Stimulated activated CD8-positive, alpha-beta memory T cell treated with anti-CD3 and anti-CD28 coated beads, Interleukin-12 subunit alpha, Interleukin-12 subunit beta, amount 100 ng/mL, for 1 hour (primary cell): Measurements from ENCODE around the gene NPTX1.
"Not testable (repeated sequence)": the region's sequence is repeated elsewhere in the genome, so short reads cannot be mapped to it uniquely, and the experiment has no call there.

Source experiments
- DNase-seq: peaks from one replicate; pipeline ENCODE4 v3.0.0-alpha.2; 2020; ENCODE audit warnings: low read depth

The NPTX1 gene, protein sequence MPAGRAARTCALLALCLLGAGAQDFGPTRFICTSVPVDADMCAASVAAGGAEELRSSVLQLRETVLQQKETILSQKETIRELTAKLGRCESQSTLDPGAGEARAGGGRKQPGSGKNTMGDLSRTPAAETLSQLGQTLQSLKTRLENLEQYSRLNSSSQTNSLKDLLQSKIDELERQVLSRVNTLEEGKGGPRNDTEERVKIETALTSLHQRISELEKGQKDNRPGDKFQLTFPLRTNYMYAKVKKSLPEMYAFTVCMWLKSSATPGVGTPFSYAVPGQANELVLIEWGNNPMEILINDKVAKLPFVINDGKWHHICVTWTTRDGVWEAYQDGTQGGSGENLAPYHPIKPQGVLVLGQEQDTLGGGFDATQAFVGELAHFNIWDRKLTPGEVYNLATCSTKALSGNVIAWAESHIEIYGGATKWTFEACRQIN

DNA sequence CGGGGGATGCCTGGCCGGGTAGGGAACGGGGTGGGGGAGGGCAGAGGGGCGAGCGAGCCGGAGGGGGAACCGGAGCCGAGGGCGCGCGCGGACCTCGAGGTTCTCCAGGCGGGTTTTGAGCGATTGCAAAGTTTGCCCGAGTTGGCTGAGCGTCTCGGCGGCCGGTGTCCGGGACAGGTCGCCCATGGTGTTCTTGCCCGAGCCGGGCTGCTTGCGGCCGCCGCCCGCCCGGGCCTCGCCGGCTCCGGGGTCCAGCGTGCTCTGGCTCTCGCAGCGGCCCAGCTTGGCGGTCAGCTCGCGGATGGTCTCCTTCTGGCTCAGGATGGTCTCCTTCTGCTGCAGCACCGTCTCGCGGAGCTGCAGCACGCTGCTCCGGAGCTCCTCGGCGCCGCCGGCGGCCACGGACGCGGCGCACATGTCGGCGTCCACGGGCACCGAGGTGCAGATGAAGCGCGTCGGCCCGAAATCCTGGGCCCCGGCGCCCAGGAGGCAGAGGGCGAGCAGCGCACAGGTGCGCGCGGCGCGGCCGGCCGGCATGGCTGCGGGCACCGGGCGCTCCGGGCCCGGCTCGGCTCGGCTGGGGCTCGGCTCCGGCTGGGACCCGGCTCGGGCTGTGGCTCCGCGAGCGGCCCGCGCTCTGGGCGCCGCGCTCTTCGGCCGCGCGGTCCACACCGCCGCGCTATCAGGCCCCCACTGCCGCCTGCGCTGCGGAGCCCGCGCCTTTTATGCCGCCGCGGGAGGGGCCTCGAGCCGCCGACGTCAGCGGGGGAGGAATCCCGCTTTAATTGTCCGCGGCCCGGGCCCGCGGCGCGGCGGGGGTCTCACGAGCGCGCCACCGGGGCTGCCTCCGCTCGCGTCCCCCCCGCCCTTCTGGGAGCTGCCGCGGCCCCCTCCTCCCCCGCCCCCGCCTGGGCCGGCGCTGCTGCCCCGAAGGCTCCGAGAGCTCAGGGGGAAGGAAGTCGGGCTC lies at the start of gene NPTX1:
NPTX1 (minus strand) TSS at position 698 of the 967 bp plus-strand sequence; CDS start at position 537, 161 bp downstream.
- no peak for DNase-seq

DNA sequence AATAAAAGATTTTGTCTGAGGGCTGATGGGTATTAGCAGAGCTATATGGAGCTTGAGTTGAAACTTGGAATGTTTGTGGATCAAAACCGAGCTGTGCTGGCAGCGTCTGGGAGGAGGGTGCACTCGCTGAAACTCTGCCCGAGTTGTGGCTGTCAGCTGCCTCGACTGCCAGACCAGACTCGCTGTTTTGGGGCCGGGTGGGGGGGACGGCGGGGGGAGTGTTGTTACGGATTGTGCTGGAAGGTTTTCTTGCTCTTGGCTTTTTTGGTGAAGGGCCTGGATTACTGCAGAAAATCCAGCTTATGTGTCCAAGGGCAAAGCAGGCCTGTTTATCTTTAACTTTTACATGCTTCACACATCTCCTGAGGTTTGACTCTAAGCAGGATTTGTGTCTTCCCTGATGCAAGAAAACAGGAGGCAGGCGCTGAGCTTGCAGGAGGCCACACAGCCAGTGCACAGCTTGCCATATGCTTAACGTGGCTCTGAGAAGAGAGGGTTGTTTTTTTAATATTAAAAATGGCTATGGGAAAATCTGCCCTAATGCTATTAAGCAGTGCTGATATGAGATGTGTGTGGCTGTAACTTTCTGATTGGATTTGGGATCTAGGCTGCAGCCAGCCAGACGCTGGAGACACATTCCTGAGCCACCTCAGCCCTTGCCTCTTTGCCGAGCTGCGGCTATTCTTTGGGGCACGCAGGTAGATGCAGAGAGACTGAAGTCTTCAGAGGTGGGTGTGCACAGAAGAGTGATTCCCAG lies 47.7 kb upstream of the NPTX1 start:
- no peak for DNase-seq

DNA sequence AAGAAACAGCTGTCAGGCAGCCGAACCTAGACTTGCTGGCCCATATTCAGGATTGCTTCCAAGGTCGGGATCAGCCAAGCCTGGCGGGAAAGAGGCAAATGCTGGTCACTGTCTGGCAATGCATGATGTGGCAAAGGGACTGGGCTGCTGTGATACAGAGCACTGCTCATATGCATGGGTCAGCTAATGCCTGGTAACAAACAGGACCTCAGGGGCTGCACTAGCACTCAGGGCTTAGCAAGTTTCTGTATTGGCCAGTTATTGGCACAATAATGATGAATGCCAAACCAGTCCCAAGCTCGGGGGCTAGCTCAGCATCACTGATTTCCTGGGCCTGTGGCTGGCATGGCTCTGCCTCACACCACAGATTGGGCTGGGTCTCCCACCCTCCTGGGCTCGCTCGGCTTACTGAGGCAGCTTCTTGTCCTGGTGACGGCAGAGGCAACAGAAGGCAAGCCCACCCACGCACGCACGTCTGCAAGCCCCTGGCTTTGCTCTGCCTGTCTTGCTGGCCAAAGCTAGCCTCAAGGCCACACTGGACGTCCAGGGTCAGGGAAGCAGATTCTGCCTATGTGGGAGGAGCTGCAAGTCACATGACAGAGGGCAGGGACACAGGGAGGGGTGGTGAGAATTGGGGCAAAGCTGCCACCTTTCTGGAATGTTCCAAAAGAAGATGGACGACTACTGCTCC lies 46.8 kb upstream of the NPTX1 start:
- DNase-seq = no peak

DNA sequence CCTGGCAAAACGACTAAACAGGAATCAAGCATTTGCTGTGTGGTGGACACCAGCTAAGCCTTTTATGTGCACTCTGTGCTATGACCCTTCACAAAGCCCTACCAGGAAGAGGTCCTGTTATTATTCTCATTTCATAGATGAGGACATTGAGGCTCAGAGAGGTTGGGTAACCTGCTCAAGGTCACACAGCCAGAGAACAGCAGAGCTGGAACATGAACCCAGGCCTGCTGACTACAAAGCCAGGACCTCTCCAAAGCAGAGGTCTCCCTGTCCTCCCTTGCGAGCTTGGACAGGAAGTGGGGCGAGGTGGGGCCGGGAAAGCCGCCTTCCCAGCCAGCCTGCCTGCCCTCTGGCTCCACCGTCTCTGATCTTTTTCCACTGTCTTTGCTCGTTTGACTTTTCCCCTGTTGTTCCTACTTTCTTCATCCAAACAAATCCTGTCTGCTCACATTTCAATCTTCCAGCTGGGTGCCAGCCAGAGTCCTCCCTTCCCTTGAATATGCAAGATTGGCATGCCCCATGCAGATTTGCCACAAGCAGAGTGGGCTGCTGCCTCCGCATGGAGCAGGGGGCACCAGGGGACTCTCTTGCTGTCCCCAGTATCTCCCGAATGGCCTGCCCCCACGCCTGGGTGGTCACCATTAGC lies 44.5 kb upstream of the NPTX1 start:
- no peak for DNase-seq

DNA sequence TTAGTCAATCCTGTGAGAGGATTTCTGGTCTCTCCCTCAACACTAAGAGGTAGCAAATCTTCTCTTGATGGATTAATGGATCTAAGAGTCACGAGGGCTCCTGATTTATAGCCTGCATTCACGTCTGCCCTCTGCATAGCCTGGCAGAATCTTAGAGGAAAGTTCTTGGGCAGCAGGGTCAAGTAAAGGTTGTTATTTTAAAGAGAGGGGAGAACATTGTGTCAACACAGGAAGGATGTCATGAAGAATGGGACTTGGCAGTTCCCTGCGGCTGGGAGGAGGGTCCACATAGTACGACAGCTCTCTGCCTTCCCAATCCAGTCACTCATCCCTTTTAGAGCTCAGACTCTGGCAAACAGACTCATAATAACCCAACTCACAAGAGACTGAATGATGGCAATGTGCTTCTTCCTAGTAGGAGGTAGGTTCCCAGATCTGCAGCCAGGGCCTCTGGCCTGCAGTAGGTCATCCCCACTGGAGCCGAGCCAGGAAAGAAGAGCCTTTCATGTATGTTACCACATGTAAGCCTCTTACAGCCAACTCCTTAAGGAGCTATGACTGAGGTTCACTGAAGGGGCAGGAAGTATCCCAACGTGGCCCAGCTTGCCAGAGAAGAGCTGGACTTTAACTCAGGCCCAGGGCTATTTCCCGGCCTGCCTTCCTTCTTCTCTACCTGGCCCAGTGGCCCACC lies 42.8 kb upstream of the NPTX1 start:
- DNase-seq = no peak

DNA sequence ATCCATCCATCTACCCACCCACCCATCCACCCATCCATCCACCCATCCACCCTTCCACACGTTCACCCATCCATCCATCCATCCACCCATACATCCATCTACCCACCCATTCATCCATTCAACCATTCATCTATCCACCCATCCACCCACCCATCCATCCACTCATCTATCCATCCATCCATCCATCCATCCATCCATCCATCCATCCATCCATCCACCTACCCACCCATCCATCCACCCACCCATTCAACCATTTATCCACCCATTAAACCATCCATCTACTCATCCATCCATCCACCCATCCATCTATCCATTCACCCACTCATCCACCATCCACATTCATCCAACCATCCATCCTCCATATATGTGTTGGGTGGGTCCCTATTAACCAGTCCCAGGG lies 42.0 kb upstream of the NPTX1 start:
- DNase-seq = no peak

DNA sequence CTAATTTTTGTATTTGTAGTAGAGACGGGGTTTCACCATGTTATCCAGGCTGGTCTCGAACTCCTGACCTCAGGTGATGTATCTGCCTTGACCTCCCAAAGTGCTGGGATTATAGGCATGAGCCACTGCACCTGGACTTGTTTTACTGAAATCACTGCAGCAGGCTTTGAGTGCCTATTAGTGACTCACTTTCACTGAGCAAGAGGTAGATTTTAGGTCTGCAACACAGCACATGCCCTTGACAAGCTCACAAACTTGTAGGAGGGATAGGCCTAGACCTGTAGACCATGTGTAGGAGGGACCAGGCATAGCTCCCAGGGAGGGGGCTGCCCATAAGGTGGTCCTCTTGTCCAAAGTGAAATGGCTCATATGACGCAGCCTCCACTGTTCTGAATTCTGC lies 41.2 kb upstream of the NPTX1 start:
- DNase-seq = no peak

DNA sequence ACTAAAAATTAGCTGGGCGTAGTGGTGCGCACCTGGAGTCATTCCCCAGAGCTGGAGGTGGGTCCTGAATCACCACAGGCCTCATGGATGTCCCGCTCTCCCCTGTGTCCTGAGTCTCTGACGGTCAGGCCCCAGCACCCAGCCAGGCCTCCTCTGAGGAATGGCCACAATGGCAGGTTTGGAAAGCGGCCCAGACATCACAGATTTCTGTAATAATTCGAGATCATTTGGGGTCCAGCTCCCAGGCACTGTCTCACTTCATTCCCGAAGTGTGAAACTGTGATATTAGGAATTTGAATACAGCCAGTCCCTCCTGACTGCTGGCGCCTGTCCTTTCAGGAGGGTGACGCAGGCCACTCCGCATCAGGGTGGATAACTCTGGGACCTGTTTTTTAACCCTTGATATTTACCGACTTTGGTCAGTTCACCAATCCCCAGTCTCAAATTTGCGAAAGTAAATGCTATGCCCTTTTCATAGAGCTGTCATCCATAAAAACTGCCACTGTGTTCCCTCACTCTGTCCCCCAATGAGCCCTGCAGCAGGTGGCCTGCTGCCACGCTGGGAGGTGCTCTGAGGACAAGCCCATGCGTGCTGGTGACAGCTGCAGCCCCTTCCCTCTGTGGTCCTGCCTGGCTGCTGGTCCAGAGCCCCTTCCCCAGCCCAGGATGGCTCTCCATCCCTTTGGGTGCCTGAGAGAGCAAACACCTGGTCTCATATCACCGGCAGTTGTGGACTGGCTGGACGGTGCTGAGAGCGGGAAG lies 39.9 kb upstream of the NPTX1 start:
- no peak for DNase-seq

DNA sequence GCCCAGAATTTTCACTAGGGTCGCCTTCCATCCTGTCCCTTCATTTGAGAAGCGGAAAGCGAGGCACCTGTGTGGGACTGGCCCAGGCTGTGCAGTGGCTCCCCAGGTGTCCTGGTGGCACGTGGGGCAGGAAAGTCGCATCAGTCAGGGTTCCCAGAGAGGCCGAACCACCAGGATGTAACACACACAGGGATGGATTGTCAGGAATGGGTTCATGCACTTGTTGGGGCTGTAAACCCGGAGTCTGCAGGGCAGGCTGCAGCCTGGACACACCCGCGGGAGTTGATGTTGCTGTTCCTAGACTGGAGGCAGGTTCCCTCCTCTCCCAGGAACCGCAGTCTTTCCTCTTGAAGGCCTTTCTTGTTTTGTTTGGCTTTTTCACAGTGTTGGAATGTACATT lies 37.5 kb upstream of the NPTX1 start:
- DNase-seq = no peak

DNA sequence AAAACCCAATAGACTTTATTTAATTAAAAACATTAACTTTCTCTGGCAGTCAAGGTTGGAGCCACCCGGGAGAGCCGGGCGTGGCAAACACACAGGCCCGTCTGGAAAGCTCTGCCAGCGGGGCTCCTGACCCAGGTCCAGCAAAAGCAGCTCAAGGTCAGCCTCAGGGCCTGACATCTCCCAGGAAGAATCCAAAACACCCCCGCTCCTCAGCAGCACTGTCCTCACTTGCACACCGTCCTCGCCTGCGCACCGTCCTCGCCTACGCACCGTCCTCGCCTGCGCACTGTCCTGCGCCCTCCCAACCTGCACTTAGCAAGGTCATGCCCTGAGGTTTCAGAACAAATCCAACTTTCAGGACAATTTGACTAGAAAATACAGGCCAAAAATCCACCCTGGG lies 36.8 kb upstream of the NPTX1 start:
- no peak for DNase-seq

DNA sequence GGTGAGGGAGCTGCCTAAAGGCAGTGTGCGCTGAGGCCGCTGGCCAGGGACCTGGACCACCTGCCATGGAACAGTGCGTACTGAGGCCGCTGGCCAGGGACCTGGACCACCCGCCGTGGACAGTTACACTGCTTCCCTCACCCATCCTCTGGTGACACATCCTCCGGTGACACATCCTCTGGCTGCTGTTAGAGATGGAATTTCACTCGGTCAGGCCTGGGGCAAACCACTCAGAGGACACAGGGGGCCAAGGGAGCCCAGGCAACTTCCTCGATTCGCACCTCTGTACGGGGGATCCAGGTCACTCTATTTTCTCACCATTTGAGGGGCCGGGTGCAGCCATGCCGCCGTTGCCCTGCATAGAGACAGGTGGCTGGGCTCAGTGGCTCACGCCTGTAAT lies 35.8 kb upstream of the NPTX1 start:
- no peak for DNase-seq

DNA sequence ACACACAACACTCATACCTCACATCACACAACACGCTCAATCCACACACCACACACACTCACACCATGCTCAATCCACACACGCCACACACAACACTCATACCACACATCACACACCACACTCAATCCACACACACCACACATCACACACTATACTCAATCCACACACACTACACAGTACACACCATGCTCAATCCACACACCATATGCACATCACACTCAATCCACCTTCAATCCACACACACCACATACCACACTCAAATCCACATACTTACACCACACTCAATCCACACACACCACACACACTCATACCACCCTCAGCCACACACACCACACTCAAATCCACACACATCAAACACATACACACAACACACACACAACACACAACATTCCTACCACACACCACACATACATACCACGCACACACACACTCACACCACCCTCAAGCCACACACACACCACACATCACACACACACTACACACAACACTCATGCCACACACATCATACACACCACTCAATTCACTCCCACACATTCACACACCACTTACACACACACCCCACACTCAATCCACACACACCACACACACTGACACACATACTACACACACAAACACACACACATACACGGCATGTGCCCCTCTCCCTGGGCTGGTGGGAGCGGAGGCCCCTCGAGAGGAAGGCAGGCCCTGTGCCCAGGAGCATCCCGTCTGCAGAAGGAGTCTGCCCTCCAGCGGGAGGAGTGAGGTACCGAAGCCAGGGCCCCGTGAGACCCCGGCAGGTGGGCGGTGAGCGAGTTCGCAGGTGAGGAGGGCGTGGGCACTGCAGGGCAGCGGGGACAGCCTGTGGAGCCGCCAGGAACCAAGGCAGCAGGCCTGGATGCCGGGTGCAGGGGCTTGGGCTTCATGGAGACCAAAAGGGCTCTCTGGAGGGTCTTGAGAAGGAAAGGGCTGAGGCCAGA lies 35.1 kb upstream of the NPTX1 start:
- DNase-seq = no peak

DNA sequence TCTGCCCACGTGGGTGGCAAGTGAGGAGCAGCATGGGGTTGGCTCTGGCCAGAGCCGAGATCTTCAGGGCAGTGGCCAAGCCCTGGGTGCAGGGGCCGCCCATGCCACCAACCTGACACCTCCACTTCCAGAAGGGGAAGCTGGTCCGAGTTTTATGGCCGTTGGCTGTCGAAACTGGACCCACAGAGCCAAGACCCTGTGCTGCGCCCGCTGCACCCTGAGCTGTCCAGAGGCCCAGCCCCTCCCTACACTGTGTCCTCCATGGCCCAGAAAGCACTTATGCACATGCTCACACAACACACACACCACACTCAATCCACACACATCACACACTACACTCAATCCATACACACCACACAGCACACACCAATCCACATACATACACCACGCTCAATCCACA lies 34.4 kb upstream of the NPTX1 start:
- DNase-seq = no peak

DNA sequence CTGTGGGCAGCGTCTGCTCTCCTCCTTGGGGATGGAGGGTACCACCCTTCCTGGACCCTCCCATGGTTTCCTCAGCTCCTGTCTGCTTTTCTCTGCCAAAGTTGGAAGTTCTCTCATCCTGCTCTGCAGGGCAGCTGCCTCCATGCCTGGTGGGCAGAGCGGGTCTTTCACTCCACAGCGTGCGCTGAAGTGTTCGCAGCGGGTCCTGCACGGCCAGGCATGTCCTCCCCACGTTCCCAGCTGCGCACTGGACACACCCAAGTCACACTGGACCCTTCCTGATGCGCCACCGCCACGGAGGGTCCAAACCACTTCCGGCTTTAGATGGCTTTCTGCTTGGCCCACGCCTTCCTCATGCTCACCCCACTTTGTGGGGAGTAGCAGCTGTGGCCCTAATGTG lies 33.7 kb upstream of the NPTX1 start:
- DNase-seq = no peak

DNA sequence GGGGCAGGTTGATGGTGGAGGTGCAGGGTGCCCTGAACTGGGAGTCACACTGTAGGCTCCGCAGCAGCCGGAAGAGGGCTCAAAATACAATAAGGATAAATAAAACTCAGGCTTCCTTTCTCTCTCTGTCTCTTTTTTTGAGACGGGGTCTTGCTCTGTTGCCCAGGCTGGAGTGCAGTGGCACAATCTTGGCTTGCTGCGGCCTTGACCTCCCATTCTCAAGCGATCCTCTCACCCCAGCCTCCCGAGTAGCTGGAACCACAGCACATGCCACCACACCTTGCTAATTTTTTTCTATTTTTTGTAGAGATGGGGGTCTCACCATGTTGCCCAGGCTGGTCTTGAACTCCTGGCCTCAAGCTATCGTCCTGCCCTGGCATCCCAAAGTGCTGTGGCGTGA lies 32.9 kb upstream of the NPTX1 start:
- no peak for DNase-seq

DNA sequence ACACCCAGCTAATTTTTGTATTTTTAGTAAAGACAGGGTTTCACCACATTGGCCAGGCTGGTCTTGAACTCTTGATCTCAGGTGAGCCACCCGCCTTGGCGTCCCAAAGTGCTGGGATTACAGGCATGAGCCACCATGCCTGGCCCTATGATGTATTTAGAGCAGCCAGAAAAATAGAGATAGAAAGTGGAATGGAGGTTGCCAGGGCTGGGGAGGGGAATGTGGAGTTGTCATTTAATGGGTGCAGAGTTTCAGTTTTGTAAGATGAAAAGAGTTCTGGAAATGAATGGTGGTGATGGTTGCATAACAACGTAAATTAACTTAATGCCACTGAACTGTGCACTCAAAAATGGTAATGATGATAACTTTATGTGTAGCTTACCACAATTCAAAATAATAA lies 31.6 kb upstream of the NPTX1 start:
- no peak for DNase-seq

DNA sequence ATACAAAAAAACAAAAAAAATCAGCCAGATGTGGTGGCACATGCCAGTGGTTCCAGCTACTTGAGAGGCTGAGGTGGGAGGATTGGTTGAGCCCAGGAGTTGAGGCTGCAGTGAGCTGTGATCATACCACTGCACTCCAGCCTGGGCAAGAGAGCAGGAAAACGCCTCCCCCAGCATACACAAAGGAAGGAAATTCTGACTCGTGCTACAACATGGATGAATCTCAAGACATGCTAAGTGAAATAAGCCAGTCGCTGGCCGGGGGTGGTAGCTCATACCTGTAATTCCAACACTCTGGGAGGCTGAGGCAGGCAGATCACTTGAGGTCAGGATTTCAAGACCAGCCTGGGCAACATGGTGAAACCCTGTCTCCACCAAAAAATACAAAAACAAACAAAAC lies 30.8 kb upstream of the NPTX1 start:
- not testable (repeated sequence) for DNase-seq

DNA sequence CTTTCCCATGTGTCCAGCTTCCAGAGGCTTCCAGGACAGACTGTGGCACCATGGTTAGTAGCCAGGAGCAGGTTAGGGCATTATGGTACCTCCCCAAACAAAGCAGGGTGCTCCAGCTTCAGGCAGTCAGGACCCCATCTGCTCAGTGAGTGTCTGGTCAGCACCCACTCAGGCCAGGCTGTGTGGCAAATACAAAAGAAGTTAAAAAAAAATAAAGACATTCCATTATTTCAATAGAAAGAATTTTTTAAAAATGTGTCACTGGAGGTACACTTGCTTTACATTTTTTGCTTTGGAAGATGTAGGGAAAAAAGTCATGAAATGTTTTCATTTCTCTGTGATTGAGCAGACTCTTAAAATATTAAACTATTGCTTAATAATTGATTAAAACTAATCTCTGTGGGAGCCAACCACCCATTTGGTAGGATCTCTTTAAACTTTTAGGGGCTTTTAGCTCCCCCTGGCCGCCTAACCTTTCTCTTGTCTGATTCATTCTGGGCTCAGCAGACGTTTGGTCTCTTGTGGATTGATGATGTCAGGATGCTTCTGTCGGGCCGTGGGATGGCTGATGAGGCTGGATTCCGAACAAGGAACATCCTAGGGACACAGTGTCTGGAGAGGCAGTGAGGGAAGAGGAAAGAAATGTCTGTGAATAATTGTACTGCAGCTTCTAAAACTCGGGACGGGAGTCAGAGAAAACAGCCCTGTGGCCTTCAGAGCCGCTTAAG lies 28.4 kb upstream of the NPTX1 start:
- no peak for DNase-seq
